ENCODE results near the gene ABI1.
"Not testable (repeated sequence)": the region's sequence is repeated elsewhere in the genome, so short reads cannot be mapped to it uniquely, and the experiment has no call there.

ABI1 gene

DNA sequence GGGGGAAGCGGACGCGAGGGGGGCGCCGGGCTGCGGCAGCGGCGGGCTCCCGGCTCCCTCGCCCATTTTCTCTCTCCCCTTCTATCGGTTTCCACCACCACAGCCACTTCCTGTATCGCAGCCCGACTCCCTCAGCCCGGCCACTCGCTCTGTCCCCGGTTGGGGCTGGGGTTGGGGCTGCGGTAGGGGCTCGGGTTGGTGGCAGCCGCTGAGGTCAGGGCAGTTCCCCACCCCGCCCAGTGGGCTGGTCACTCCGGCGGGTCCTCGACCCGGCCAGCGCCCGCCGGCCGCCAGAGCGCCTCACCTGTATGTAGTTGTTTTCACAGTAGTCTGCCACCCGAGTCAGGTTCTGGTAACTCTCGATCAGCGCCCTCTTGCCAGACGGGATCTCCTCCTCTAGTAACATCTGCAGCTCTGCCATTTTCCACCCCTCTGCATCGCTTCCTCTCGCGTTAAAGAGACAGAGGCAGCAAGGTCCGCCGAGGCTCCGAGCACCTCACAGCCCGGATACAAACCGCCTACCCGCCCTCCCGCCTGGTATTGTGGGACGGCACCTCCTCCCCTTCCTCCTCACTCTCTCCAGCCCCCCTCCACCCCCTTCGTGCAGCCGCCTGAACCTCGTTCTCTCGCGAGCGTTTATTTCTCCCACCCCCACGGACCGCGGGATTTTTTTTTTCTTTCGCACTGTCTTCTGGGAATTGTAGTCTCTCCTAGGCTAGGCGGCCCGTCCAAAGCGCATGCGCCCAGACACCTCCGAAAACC lies at the start of gene ABI1:
Gene ABI1 (minus strand): TSS at position 516 of the 762 bp plus-strand sequence. CDS start 95 bp downstream, at position 421.
- in situ Hi-C loops (cut with MboI; ENCODE audit: low sequenced_read_pairs) = no loop called here

DNA sequence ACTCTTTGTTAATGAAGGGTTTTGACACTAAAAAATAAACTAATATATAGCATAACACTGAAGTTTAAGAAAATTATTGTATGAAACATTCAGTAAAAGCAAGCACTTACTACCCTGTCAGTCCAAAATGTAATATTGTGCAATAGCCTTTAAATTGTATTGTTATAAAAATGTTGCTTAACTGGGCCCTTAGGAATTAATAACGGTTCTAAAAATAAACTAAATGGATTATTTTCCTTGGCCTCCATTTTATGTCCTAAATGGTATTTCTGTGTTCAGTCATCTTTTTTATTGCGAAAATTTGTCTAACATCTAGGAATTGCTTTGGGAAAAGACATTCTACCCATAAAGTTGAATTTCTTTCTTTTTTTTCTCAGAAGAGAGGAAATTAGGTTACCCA lies 49.0 kb upstream of the ABI1 start:
- in situ Hi-C loops (cut with MboI; ENCODE audit: low sequenced_read_pairs) = no loop called here

DNA sequence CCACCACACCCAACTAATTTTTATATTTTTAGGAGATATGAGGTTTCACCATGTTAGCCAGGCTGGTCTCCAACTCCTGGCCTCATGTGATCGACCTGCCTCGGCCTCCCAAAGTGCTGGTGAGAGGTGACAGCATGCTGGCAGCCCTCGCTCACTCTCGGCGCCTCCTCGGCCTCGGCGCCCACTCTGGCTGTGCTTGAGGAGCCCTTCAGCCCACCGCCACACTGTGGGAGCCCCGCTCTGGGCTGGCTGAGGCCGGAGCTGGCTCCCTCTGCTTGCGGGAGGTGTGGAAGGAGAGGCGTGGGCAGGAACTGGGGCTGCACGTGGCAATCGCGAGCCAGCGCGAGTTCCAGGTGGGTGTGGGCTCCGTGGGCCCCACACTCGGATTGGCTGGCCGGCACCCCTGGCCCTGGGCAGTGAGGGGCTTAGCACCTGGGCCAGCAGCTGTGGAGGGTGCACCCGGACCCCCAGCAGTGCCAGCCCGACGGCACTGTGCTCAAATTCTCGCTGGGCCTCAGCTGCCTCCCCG lies 44.6 kb upstream of the ABI1 start:
- in situ Hi-C loops (cut with MboI; ENCODE audit: low sequenced_read_pairs) = not testable (repeated sequence)

DNA sequence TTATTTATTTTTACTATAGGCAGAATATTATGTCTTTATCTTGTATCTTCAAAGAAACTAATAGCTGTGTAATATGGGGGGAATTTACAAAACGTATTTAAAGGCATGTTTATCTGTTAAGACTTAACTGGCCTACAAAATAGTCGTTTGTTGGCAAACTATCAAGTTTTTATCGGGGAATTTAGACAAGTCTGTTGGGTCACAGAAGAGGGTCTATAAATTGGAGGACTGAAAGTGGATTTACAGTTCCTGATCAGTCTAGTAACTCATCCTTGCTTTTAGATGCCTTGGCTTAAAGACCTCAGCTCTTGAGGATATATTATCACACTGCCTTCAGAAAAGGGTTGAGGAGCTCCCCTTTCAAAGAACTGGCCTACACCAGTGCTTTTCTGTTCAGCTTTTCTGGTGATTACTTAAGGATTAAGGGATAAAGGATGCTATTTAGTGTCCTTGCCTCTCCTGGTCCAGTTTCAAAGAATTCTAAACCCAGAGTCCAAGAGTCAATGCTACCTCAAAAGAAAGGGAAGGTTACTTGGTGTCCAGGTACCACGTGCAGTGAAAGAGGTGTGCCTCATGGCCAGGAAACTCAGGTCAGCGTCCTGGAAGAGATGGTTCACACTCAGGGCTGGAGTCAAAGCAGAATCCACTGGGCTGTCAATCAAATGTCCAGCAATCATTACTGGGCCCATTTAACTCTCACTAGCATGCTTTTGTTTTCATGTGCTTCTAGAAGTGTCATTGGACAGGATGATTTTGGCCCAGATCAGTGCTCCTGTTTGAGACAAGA lies 42.9 kb upstream of the ABI1 start:
- in situ Hi-C loops (cut with MboI; ENCODE audit: low sequenced_read_pairs) = no loop called here

DNA sequence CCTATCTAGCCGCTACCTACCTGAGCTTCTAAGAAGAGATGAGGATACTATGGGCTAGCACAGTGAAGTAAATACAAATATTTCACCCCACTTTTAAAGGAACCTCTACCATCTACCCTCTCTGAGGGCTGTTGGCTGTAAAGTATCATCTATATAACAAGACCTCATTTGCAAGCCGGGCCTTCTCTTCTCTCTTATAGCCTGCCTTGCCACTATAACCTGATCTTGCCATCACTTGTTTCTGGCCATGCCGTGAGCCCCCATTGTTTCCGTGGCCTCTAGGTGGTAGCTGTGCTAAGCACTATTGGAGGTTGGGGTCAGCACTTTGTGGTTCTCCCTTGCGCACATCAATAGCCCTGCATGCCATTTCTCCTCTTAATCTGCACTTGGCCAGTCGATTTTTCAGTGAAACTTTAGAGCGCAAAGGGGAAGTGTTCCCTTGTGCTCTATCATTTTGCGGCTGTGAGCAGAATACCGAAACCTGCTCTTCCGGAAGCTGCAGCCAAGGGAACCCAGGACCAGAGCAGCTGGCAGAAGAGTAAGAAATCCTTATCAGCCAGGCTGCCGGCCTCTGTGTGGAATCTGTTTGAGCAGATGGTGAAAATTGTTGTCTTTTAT lies 31.7 kb upstream of the ABI1 start:
- in situ Hi-C loops (cut with MboI; ENCODE audit: low sequenced_read_pairs) = loop anchor here (5.0 kb wide), 1 partner anchor 465 kb away; no protein-coding TSS in a partner anchor

DNA sequence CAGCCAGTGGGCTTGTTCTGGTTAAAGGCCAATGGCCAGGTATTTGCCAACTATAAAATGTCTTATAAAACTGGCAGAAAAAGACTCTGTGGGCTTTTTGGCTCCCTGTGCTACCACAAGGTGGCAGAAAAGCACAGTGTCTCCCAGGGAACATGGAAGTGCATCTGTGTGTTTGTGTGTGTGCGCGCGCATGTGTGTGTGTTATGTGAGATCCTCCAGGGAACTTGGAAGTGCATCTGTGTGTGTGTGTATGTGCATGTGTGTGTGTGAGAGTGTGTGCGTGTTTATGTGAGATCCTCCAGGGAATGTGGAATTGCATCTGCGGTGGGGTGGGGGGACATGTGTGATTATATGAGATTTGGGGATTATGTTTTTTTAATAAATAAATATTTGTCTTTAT lies 30.2 kb upstream of the ABI1 start:
- in situ Hi-C loops (cut with MboI; ENCODE audit: low sequenced_read_pairs) = loop anchor here (5.0 kb wide), 1 partner anchor 466 kb away; no protein-coding TSS in a partner anchor

DNA sequence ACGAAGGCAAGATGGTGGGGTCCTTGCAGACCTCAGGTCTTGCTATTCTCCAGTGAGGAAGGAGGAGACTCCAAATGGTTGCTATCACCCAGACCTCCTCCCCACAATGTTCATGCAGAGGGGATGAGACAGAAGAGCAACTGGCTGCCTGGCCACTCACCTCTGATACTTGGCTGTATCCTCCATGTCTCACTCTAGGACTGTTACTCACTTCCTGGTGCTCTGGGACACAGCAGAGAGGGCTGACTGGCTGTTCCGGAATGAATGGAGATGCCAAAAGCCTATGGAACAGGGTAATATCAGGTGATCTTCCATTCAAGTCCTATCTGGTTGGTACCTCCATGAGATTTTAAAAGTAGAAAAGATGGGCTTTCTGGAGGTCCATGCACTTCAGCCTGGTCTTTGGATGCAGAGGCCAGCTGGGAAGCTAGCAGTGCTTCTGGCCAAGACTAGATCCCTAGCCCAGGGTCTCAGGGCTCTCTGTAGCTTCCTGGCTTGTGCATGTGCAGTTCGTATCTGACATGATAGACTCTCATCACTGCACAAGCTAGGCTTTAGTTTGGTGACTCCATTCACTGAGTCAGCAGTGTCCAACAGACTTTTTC lies 27.0 kb upstream of the ABI1 start:
- in situ Hi-C loops (cut with MboI; ENCODE audit: low sequenced_read_pairs) = no loop called here

DNA sequence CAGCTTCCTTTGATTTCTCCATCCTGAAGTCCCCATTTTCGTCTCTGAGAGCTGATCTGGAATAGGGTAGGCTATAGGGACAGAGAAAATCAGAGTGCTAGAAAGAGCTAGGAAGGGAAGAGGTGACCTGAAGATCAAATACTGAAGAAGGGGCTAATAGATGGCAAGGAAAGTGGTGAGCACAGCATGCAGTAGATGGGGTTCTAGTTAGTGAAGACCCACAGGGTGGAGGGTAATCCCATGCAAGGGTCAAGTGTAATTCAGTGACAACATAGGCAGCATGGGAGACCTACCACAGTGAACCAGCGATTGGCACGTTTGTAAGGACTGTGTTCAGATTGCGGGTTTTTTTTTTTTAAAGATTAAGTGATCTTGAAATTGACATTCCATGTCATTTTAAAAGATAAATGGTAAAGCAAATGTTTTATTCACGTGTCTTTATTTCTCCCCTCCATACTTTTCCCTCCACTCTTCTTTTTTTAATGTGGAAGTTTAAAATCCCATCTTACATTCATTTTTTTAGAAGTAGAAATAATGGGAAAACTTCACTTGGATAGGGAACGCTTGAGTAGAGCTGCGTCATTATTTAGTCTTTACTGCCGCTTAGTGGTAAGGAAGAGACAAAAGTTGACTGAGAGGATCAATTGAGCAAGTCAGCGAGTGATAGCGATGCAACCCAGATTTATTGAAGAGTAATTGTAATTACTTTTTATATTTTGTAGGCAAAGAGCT lies 21.0 kb upstream of the ABI1 start:
- in situ Hi-C loops (cut with MboI; ENCODE audit: low sequenced_read_pairs) = no loop called here

DNA sequence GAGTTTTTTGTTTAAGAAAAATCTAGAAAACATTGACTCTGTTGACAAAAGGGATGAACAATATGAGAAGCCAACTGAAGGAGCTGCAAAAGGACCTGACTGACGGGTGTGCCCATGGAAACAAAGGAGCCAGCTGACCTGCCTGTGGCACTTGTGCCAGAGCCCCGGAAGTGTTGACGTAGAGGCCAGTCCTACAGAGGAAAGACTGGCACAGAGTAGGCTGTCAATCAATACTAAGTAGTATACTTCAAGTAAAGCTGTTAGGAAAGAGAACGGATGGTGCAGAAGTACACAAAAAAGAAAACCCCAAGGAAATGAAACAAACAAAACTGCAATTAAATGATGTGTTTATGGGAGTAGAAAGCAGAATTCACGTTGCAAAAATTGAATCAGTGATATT lies 19.0 kb upstream of the ABI1 start:
- in situ Hi-C loops (cut with MboI; ENCODE audit: low sequenced_read_pairs) = no loop called here

DNA sequence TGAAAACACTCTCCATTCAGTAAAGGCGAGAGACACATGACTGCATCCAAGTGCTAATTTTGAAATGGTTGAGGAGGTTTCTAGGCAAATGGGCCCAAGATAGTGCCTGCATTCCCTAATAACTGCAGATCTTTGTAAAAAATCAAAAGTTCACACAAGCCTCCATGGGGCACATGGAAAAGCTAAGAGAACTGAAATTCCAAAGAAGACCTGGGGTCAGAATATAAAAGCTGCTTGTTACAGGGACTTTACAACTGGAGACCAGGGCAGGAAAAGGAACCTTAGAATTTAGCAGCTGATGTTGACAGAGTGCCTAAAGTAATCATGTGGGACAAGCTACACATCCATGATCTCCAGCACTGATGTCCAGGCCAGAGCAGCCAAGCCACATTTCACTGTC lies 10.0 kb upstream of the ABI1 start:
- in situ Hi-C loops (cut with MboI; ENCODE audit: low sequenced_read_pairs) = no loop called here

DNA sequence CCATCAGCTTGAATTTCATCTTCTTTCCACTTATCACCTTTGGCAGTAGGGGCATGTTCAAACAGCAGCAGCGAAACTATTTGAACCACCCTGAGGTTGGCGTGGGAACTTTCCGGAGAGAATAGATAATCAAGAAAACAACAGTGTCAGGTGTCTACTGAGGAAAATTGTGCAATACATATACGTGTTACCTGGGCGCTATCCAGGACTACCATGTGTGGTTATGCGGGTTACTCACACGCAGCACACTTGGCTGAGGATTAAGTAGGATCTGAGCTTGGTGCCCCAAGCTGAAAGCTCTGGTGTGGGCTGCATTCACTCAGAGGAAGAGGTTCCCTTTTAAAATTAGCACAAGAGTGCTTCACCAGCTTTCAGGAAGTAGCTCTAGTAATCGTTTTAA lies 8.8 kb upstream of the ABI1 start:
- in situ Hi-C loops (cut with MboI; ENCODE audit: low sequenced_read_pairs) = no loop called here

DNA sequence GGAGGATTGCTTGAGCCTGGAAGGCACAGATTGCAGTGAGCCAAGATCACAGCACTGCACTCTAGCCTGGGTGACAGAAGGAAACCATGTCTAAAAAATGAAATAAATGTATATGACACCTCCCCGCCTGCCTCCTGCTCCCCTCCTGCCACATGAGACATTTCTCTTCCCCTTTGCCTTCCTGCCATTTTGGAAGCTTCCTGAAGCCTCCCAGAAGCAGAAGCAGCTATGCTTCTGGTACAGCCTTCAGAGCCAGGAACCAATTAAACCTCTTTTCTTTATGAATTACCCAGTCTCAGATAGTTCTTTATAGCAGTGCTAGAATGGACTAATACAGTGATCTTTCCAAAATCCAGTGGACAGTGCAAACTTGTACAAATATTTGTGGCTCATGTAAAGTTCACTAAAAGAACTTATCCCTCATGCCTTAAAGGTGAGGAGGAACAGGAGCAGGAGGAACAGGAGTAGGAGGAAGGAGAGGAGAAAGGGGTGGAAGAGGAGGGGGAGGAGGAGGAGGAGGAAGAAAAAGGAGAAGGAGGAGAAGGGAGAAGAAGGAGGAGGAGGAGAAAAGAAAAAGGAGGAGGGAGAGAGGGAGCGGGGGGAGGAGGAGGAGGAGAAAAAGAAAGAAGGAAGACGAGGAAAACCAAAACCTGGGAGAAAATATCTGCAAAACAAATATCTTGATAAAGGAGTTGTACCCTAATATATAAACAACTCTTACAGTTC lies 2.8 kb upstream of the ABI1 start:
- in situ Hi-C loops (cut with MboI; ENCODE audit: low sequenced_read_pairs) = no loop called here

DNA sequence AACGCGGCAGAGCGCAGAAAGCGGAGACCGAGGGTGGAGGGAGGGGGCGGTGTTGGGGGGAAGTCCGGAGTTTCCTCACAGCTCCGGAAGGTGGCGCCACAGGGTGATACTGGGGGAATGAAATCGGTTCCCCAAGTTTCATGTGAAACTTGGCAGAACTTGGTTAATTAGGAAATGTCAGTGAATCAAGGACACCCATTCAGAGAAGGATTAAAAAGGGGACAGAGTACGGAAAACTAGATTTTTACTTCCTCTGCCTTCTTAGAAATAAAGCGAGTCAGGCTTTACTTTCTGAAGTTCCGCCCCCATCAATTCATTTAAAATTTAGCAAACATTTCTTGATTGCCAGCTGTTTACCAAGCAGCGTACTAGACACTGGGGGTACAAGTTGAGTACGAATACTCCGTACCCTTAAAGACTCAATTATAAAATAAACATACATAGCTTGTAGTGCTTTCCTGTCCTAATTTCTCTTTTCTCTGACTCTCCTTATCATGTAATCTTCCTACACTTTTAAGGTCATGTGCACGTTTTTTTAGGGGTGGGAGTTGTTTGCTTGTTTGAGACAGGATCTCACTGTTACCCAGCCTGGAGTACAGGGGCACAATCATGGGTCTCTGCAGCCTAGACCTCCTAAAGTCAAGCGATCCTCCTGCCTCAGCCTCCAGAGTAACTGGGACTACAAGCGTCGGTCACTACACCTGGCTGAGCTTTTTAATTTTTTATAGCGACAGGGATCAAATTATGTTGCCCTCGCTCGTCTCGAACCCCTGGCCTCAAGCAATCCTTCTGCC lies 644 bp upstream of the ABI1 start:
- in situ Hi-C loops (cut with MboI; ENCODE audit: low sequenced_read_pairs) = no loop called here

DNA sequence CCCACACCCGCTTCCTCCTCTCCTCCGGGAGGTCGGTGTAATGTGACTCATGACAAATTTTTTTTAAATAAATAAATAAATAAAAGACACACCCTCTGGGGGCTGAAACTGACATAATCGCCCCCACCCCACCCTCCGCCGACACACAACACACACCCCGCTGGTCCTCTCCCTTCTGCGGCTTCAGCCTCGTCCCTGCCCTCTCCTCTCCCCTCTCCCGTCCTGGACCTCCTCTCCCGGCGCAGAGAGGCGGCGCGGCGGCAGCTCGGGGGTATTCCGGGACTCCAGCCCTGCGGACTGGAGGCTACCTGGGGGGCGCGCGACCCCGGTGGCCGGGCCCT lies 686 bp downstream of the ABI1 start:
- in situ Hi-C loops (cut with MboI; ENCODE audit: low sequenced_read_pairs) = no loop called here

DNA sequence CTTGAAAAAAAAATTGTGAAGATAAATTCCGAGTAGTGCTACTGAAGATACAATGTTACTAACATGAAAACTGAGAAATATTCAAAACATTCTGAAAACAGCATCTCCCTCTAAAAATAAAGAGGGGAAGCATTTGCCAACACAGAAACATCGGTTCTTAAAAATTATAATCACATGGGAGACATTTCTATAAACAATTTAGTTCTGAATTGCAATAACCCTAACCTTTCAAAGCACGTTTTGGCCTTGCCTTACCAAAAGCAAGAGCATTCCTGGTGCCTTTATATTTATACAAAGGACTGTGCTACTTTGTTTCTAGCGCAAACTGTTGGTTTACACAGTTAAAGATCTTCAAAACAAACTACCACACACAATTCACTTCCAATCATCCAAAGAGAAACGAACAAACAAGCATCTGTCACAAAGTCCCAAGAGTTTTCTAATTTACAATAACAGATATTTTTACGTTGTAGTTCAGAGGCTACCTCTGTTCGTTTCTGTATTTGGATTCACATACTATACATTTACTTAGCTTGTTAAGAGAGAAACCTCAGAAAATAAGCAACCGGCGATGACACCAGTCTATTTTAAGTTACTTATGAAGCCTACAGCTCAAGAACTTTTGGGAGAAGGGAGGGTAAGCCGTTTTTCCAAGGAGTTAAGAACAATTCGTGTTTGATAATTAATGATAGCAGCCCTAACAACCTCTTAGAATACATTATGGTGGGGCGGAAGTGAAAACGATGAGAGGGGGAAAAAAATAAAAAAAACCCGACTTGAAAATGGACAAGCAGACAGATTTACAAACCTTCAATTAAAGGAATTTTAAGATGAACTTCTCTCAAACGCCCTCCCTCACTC lies 1.3 kb downstream of the ABI1 start:
- in situ Hi-C loops (cut with MboI; ENCODE audit: low sequenced_read_pairs) = no loop called here

DNA sequence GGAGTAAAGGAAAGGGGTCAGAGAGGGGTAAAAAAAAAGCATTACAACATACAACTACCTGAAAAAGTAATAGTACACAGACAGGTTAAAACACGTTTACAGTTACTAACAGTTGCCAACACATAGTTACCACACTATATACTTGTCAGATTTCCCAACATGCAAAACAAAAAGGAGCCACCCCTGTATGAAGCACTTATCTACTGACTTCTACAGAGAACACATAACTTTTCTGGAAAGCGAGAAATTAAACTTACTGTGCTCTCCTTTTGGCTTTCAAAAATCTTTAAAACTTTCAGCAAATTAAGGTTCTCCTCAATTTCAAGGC lies 2.1 kb downstream of the ABI1 start:
- in situ Hi-C loops (cut with MboI; ENCODE audit: low sequenced_read_pairs) = no loop called here

DNA sequence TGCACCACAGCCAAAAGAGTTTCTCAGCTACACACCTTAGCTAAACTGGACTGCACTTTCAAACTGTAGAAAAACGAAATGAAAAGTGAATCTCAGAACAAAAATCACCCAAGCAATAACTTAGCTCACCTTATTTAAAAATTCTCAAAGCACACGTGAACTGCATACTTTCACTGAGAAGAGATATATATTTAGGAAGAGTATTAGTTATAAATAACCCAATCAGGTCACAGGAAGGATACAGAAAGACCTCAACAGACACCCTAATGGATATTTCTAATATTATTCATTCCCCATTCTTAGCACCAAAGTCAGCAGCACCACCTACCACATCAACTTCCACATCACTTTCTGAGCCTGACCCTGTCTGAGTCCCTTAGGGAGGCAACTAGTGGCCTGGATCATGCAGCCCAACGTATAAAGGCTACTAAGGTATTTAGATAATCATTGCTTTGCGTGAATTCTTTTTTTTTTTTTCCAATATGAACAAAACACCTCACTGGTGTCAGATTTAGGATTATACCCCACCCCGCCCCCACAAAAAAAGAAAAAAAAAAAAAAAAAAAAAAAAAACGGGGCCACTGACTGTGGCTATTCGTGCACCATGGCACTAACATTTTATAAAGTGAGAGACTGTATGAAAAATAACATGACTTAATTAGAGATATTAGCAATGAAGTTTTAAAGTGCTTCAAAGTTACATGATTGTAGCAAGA lies 2.6 kb downstream of the ABI1 start:
- in situ Hi-C loops (cut with MboI; ENCODE audit: low sequenced_read_pairs) = no loop called here

DNA sequence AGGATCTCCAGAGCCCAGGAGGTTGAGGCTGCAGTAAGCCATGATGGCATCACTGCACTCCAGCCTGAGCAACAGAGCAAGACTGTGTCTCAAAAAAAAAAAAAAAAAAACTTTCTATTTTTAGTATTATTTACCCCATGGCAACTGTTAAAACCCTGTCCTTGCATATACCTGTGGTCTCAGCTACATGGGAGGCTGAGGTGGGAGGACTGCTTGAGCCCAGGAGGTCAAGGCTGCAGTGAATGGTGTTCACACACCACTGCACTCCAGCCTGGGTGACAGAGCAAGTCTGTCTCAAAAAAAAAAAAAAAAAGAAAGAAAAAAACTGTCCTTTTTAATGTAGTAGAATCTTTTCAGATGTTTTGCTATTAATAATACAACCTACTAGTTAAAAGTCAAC lies 3.2 kb downstream of the ABI1 start:
- in situ Hi-C loops (cut with MboI; ENCODE audit: low sequenced_read_pairs) = not testable (repeated sequence)
